GM12878 (cell line): Measurements from ENCODE around the gene SLC34A3. TPM values are rescaled to one million over a fixed set of nuclear protein-coding genes. Genes with fewer than 3 reads are reported as not detected.

ENCODE experiments used
- ATAC-seq: fragments of 200-7000 bp; cut with Tn5 transposase; 3 replicates; pipeline ENCODE4 v1.9.1; 2020; ENCODE audit warnings: mild to moderate bottlenecking, moderate library complexity
- BruUV-seq: library from RNA; stranded (reverse); fragments of 400-500 nt; replicated peaks from 2 replicates; lab custom pipeline; 2021; lab: Mats Ljungman, UMichigan
- CTCF ChIA-PET: fragments of 300-600 bp; sonication (Branson Sonifier 250); formaldehyde crosslinking; extraction: SDS; loops from one replicate; lab custom pipeline; 2021; ENCODE audit warnings: inconsistent platforms; lab: Yijun Ruan, JAX
- POLR2A ChIA-PET: fragments of 350-600 bp; formaldehyde crosslinking; extraction: SDS; loops from one replicate; lab custom pipeline; 2021; ENCODE audit warnings: inconsistent platforms; lab: Charles Lee
- RAD21 ChIA-PET: fragments of 300-600 bp; sonication (Branson Sonifier 250); formaldehyde crosslinking; loops from one replicate; lab custom pipeline; 2023; ENCODE audit warnings: antibody characterized with exemption; ENCODE audit not compliant: unreplicated experiment; lab: Charles Lee
- SMC1A ChIA-PET: fragments of 300-600 bp; sonication (Branson Sonifier 250); formaldehyde crosslinking; loops from one replicate; lab custom pipeline; 2023; ENCODE audit not compliant: unreplicated experiment, uncharacterized antibody; lab: Charles Lee
- DNase-seq: peaks from one replicate; pipeline ENCODE4 v3.0.0-alpha.2; 2011; ENCODE audit warnings: low read depth, low spot score
- FAIRE-seq: peaks from 3 replicates; lab custom pipeline; 2011; peaks lifted over from hg19 to GRCh38; lab: Jason Lieb, UNC
- H2AFZ ChIP-seq: 2 replicates; pipeline ENCODE4 v1.6.0; 2011; ENCODE audit warnings: low read depth, low read length, control low read depth; ENCODE audit not compliant: control insufficient read depth
- H3K27ac ChIP-seq: 2 replicates; pipeline ENCODE4 v1.5.1; 2011; ENCODE audit warnings: control low read depth; ENCODE audit not compliant: control insufficient read depth, insufficient read depth
- H3K27me3 ChIP-seq, 2 experiments: replicated peaks in 1 of 2; 2 replicates each; pipeline versions ENCODE4 v1.6.0 to v1.6.1; 2011; ENCODE audit warnings: low read length in 1 of 2; ENCODE audit not compliant: control insufficient read depth in 2 of 2, insufficient read depth in 2 of 2
- H3K36me3 ChIP-seq, 2 experiments: 2 replicates each; pipeline ENCODE4 v1.5.1; 2011; ENCODE audit warnings: low read length in 1 of 2; ENCODE audit not compliant: control insufficient read depth in 2 of 2, insufficient read depth in 2 of 2
- H3K4me1 ChIP-seq: 2 replicates; pipeline ENCODE4 v1.6.1; 2011; ENCODE audit warnings: mild to moderate bottlenecking, low read length, moderate library complexity, mixed read lengths; ENCODE audit not compliant: control insufficient read depth, insufficient read depth
- H3K4me2 ChIP-seq: 2 replicates; pipeline ENCODE4 v1.6.0; 2011; ENCODE audit warnings: control low read depth; ENCODE audit not compliant: control insufficient read depth, insufficient read depth
- H3K4me3 ChIP-seq: fragments of 200-600 bp; sonication (generic); 2 replicates; pipeline ENCODE4 v1.5.1; 2016
- H3K79me2 ChIP-seq: 2 replicates; pipeline ENCODE4 v1.6.0; 2011; ENCODE audit warnings: low read length; ENCODE audit not compliant: control insufficient read depth, insufficient read depth
- H3K9ac ChIP-seq: 2 replicates; pipeline ENCODE4 v1.8.0; 2011; ENCODE audit warnings: low read length, control low read depth, mixed read lengths; ENCODE audit not compliant: control insufficient read depth, insufficient read depth
- H3K9me3 ChIP-seq: replicated peaks from 3 replicates; pipeline ENCODE4 v1.5.1; 2011; ENCODE audit warnings: mild to moderate bottlenecking, low read length; ENCODE audit not compliant: control insufficient read depth, insufficient read depth
- H4K20me1 ChIP-seq: 2 replicates; pipeline ENCODE4 v1.6.0; 2011; ENCODE audit not compliant: control insufficient read depth, insufficient read depth
- BHLHE40 ChIP-seq, 2 experiments: fragments of 450-650 bp in 1 of 2; IDR thresholded peaks; 2 replicates each; pipeline ENCODE4 v1.6.1; 2011 to 2017; ENCODE audit warnings: low read depth in 2 of 2, borderline replicate concordance in 1 of 2, improper control_type of control experiment in 1 of 2, low read length in 1 of 2, mild to moderate bottlenecking in 1 of 2
- CEBPB ChIP-seq, 2 experiments: fragments of 150-350 bp in 1 of 2; IDR thresholded peaks; 2 replicates each; pipeline ENCODE4 v1.6.1; 2012 to 2014; ENCODE audit warnings: low read depth in 2 of 2, low read length in 2 of 2, borderline replicate concordance in 1 of 2, inconsistent platforms in 1 of 2
- NR2C1 ChIP-seq: fragments of 450-650 bp; IDR thresholded peaks from 2 replicates; pipeline ENCODE4 v1.6.1; 2017; ENCODE audit warnings: antibody characterized with exemption, mild to moderate bottlenecking, moderate library complexity
- NR2F1 ChIP-seq: fragments of 450-650 bp; conservative IDR thresholded peaks from 2 replicates; pipeline ENCODE4 v1.6.1; 2017; ENCODE audit warnings: mild to moderate bottlenecking
- TAF1 ChIP-seq: IDR thresholded peaks from 2 replicates; pipeline ENCODE4 v1.6.1; 2011; ENCODE audit warnings: mild to moderate bottlenecking, low read depth, low read length, borderline replicate concordance
- WGBS: methylation state at CpG from one replicate; pipeline ENCODE4 v1.1.6; 2016; ENCODE audit warnings: low lambda C conversion rate; ENCODE audit not compliant: insufficient replicate concordance, insufficient coverage; ENCODE audit errors: missing lambda C conversion rate; 5-methylcytosine and 5-hydroxymethylcytosine counted together
- in situ Hi-C: fragments of 300-500 bp; cut with MboI; formaldehyde crosslinking; loops from 9 replicates; pipeline ENCODE4 v1.14.3; 2018; ENCODE audit warnings: mixed read lengths
- intact Hi-C: fragments of 100-400 bp; cut with micrococcal nuclease; formaldehyde crosslinking; loops from one replicate; pipeline ENCODE4 v1.14.2; 2022; ENCODE audit not compliant: unreplicated experiment
- polyA plus RNA-seq, 11 experiments: library from polyadenylated mRNA; depleted of rRNA in 4 of 11; unstranded in 6 of 11; stranded (reverse) in 5 of 11; fragments of >200 nt; fragmentation: Nextera tagmentation in 4 of 11; fragmentation: Illumina TruSeq in 1 of 11; extraction: Ambion mirVana in 4 of 11; extraction: Trizol in 1 of 11; gene quantifications; 1 replicate in 1 of 11; 2 replicates in 10 of 11; pipeline versions ENCODE4 v1.2.1 to v1.2.3, GENCODE V29; 2011 to 2016; ENCODE audit warnings: inconsistent platforms in 2 of 11, missing spikeins in 2 of 11, low read depth in 1 of 11
- total RNA-seq, 4 experiments: library from RNA; depleted of rRNA in 3 of 4; stranded (reverse); fragments of >200 nt in 3 of 4; fragmentation: Illumina TruSeq in 1 of 4; extraction: Trizol in 1 of 4; gene quantifications; 2 replicates each; pipeline versions ENCODE4 v1.2.1 to v1.2.3, GENCODE V29; 2013 to 2021

Gene SLC34A3
- total and polyA plus RNA-seq, 10 of the 15 experiments (the other 5 are each of a cell fraction or from before 2014, with no cell fraction given), result not detected

- Histone ChIP-seq H4K20me1 (no peaks in the 10 kb centered on the region), H3K4me1 (peaks cover 16% of the 10 kb centered on the region), H3K79me2 (no peaks in the 10 kb centered on the region), H2AFZ (no peak overlapping the region; the same call in 1 of the 2 replicates), H3K9ac (no peak overlapping the region), H3K27ac (no peak overlapping the region), H3K4me3 (peak overlapping the region; percentile 22; the same call in 1 of the 2 replicates), H3K9me3 (no peaks in the 10 kb centered on the region), H3K27me3 (no peaks in the 10 kb centered on the region), H3K36me3 (peaks cover 0 to 2% of the 10 kb centered on the region in 2 experiments; a peak in 1 of 4 replicates), H3K4me2 (peak overlapping the region; percentile 55)
- ATAC-seq (no peak), FAIRE-seq (no peak), DNase-seq (no peak)
- 22% methylated on average over 15 of the region's 61 CpGs for WGBS
- CTCF ChIA-PET, result interaction anchor here (1.1 to 3.7 kb wide), 2 partner anchors 33 to 71 kb away, joined by 3 to 18 read pairs; partner anchors contain the start of genes ANAPC2 and SSNA1
- RAD21 ChIA-PET, result interaction anchor here (0.5 to 1.8 kb wide), 4 partner anchors 17 to 521 kb away, joined by 3 to 7 read pairs (median 4); partner anchors contain the start of genes NDOR1, TMEM203 and TPRN
- in situ Hi-C loops (no loop called here), intact Hi-C loops (loop anchor here (2.0 to 10.0 kb wide), 3 partner anchors 21 to 177 kb away; partner anchors contain the start of genes ANAPC2, NPDC1, SSNA1 and TPRN)
- no TSS peak for BruUV-seq
- POLR2A ChIA-PET, result interaction anchor here (0.8 to 5.5 kb wide), 9 partner anchors 11 to 95 kb away, joined by 3 to 68 read pairs (median 18); partner anchors contain the start of genes NDOR1, TMEM203, TPRN and TUBB4B
- SMC1A ChIA-PET, result no interaction called here
- TF ChIP-seq CEBPB (IDR thresholded peaks at IDR 0.05; ENCODE audit: borderline replicate concordance in 1 of 2, low read depth in 2 of 2, low read length in 2 of 2) (no peak), TAF1 (no peak), NR2C1 (peak; percentile 69), NR2F1 (peak; percentile 94), BHLHE40 (IDR thresholded peaks at IDR 0.05; ENCODE audit: borderline replicate concordance in 1 of 2, low read depth in 2 of 2, low read length in 1 of 2) (0 out of 4 replicates have a peak, but pooled peaks of 1 of the 2 experiments have one; percentile 7)
Measured at GRCh38 chr9:137221506-137222111, 9.1 kb upstream of the SLC34A3 start.
